ENCODE measurements around the gene IL7R. TPM values are rescaled to one million over a fixed set of nuclear protein-coding genes. Genes with fewer than 3 reads are reported as not detected.

The IL7R gene
- total and polyA plus RNA-seq, 10 of the 15 experiments (the other 5 are each of a cell fraction or from before 2014, with no cell fraction given), result 0.40 to 21.1 (median 0.85) TPM

DNA sequence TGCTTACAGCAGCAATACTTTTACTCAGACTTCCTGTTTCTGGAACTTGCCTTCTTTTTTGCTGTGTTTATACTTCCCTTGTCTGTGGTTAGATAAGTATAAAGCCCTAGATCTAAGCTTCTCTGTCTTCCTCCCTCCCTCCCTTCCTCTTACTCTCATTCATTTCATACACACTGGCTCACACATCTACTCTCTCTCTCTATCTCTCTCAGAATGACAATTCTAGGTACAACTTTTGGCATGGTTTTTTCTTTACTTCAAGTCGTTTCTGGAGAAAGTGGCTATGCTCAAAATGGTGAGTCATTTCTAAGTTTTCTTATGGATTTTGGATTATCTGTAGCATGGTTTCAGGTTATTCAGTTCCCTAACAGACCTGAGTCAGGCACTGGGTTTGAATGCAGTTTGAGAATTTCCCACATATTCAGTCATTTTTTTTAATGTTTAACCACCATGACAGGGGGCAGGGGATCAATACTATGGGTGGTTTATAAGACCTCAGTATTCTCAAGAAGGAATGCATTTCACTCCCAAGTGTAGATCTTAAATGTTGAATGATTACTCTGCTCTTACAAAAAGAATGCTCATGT lies at the start of gene IL7R (continued):
- peak; percentile 71 for TF ChIP-seq IKZF1 (conservative IDR thresholded peaks at IDR 0.05)
- TF ChIP-seq, protein P1, sequence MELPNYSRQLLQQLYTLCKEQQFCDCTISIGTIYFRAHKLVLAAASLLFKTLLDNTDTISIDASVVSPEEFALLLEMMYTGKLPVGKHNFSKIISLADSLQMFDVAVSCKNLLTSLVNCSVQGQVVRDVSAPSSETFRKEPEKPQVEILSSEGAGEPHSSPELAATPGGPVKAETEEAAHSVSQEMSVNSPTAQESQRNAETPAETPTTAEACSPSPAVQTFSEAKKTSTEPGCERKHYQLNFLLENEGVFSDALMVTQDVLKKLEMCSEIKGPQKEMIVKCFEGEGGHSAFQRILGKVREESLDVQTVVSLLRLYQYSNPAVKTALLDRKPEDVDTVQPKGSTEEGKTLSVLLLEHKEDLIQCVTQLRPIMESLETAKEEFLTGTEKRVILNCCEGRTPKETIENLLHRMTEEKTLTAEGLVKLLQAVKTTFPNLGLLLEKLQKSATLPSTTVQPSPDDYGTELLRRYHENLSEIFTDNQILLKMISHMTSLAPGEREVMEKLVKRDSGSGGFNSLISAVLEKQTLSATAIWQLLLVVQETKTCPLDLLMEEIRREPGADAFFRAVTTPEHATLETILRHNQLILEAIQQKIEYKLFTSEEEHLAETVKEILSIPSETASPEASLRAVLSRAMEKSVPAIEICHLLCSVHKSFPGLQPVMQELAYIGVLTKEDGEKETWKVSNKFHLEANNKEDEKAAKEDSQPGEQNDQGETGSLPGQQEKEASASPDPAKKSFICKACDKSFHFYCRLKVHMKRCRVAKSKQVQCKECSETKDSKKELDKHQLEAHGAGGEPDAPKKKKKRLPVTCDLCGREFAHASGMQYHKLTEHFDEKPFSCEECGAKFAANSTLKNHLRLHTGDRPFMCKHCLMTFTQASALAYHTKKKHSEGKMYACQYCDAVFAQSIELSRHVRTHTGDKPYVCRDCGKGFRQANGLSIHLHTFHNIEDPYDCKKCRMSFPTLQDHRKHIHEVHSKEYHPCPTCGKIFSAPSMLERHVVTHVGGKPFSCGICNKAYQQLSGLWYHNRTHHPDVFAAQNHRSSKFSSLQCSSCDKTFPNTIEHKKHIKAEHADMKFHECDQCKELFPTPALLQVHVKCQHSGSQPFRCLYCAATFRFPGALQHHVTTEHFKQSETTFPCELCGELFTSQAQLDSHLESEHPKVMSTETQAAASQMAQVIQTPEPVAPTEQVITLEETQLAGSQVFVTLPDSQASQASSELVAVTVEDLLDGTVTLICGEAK (IDR thresholded peaks at IDR 0.05; ENCODE audit: borderline replicate concordance), result no peak
- TF ChIP-seq, protein P2, sequence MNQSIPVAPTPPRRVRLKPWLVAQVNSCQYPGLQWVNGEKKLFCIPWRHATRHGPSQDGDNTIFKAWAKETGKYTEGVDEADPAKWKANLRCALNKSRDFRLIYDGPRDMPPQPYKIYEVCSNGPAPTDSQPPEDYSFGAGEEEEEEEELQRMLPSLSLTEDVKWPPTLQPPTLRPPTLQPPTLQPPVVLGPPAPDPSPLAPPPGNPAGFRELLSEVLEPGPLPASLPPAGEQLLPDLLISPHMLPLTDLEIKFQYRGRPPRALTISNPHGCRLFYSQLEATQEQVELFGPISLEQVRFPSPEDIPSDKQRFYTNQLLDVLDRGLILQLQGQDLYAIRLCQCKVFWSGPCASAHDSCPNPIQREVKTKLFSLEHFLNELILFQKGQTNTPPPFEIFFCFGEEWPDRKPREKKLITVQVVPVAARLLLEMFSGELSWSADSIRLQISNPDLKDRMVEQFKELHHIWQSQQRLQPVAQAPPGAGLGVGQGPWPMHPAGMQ (IDR thresholded peaks at IDR 0.05; ENCODE audit: borderline replicate concordance), result no peak
- 0 out of 2 replicates have a peak, but pooled peaks have one; percentile 27 for TF ChIP-seq ATF7 (IDR thresholded peaks at IDR 0.05; ENCODE audit: low read depth)
- TF ChIP-seq FOXM1 (IDR thresholded peaks at IDR 0.05; ENCODE audit: low read depth, low read length), result no peak
- peak in 1 of 2 experiments; percentile 69; a peak in 3 of 4 replicates for TF ChIP-seq IKZF2 (IDR thresholded peaks at IDR 0.05)
- TF ChIP-seq SIX5 (IDR thresholded peaks at IDR 0.05; ENCODE audit: low read depth, low read length, severe bottlenecking), result no peak
- TF ChIP-seq MTA3 (IDR thresholded peaks at IDR 0.05; ENCODE audit: borderline replicate concordance, low read length), result no peak
- no peak for TF ChIP-seq SMAD1 (IDR thresholded peaks at IDR 0.05; ENCODE audit: low read depth, partially characterized antibody)
- no peak for TF ChIP-seq NR2C1 (IDR thresholded peaks at IDR 0.05)
- TF ChIP-seq RAD21 (IDR thresholded peaks at IDR 0.05; ENCODE audit: insufficient read depth, low read depth, low read length), result no peak
- no peak for TF ChIP-seq MXI1 (IDR thresholded peaks at IDR 0.05; ENCODE audit: low read depth, low read length)
- TF ChIP-seq, protein P3, sequence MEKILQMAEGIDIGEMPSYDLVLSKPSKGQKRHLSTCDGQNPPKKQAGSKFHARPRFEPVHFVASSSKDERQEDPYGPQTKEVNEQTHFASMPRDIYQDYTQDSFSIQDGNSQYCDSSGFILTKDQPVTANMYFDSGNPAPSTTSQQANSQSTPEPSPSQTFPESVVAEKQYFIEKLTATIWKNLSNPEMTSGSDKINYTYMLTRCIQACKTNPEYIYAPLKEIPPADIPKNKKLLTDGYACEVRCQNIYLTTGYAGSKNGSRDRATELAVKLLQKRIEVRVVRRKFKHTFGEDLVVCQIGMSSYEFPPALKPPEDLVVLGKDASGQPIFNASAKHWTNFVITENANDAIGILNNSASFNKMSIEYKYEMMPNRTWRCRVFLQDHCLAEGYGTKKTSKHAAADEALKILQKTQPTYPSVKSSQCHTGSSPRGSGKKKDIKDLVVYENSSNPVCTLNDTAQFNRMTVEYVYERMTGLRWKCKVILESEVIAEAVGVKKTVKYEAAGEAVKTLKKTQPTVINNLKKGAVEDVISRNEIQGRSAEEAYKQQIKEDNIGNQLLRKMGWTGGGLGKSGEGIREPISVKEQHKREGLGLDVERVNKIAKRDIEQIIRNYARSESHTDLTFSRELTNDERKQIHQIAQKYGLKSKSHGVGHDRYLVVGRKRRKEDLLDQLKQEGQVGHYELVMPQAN (conservative IDR thresholded peaks at IDR 0.05), result no peak
- TF ChIP-seq HDAC2 (IDR thresholded peaks at IDR 0.05), result no peak
- TF ChIP-seq CHD4 (IDR thresholded peaks at IDR 0.05), result no peak
- TF ChIP-seq, protein P4, sequence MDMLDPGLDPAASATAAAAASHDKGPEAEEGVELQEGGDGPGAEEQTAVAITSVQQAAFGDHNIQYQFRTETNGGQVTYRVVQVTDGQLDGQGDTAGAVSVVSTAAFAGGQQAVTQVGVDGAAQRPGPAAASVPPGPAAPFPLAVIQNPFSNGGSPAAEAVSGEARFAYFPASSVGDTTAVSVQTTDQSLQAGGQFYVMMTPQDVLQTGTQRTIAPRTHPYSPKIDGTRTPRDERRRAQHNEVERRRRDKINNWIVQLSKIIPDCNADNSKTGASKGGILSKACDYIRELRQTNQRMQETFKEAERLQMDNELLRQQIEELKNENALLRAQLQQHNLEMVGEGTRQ (IDR thresholded peaks at IDR 0.05; ENCODE audit: borderline replicate concordance, low read depth, low read length), result no peak
- TF ChIP-seq WRNIP1 (IDR thresholded peaks at IDR 0.05; ENCODE audit: borderline replicate concordance, low read depth, low read length), result no peak
- no peak for TF ChIP-seq TCF3 (IDR thresholded peaks at IDR 0.05; ENCODE audit: borderline replicate concordance, insufficient read depth, low read depth, low read length)
- TF ChIP-seq PML (IDR thresholded peaks at IDR 0.05; ENCODE audit: low read length), result no peak
- TF ChIP-seq TAF1 (IDR thresholded peaks at IDR 0.05; ENCODE audit: borderline replicate concordance, low read depth, low read length), result no peak
- no peak for TF ChIP-seq EZH2 (IDR thresholded peaks at IDR 0.05; ENCODE audit: borderline replicate concordance, control insufficient read depth, low read depth, low read length)
- no peak for TF ChIP-seq RBBP5 (conservative IDR thresholded peaks at IDR 0.05)
- TF ChIP-seq POLR2AphosphoS5 (IDR thresholded peaks at IDR 0.05; ENCODE audit: low read length), result no peak
- no peak for TF ChIP-seq HDGF (IDR thresholded peaks at IDR 0.05)

All from GM12878 (cell line).